ENCODE data around the gene AGXT2.
A peak's percentile ranks its signal among the peaks of the same experiment; 100 is the strongest.

Gene AGXT2

GRCh38 chr5:34968258-34968657, 79.5 kb downstream of the AGXT2 start:
- no peak for DNase-seq (ENCODE audit: low spot score)

- DNase-seq (ENCODE audit: low spot score): no peak
These were observed 80.2 kb downstream of the AGXT2 start for GRCh38 chr5:34967540-34967939.

GRCh38 chr5:34959323-34959722, 88.4 kb downstream of the AGXT2 start:
- DNase-seq (ENCODE audit: low spot score): no peak

- DNase-seq (ENCODE audit: low spot score): peak; percentile 45
These were observed 89.7 kb downstream of the AGXT2 start for GRCh38 chr5:34957857-34958690.

- no peak for DNase-seq (ENCODE audit: low spot score)
These were observed 90.4 kb downstream of the AGXT2 start for GRCh38 chr5:34957321-34957720.

Measured in kidney capillary endothelial cell (primary cell).